HCT116 (cell line): ENCODE data around the gene IQCC.

Experiments used
- EGR1 ChIP-seq: IDR thresholded peaks from 2 replicates; pipeline ENCODE4 v1.6.1; 2012; ENCODE audit warnings: low read depth
- EZH2 ChIP-seq: fragments of 200-600 bp; sonication (generic); IDR thresholded peaks from 2 replicates; pipeline ENCODE4 v1.6.1; 2017; ENCODE audit warnings: antibody characterized with exemption, mixed run types
- EZH2phosphoT487 ChIP-seq: fragments of 200-600 bp; IDR thresholded peaks from 2 replicates; pipeline ENCODE4 v1.6.1; 2018; ENCODE audit warnings: antibody characterized with exemption, borderline replicate concordance
- JUND ChIP-seq: IDR thresholded peaks from 2 replicates; pipeline ENCODE4 v1.6.1; 2012
- POLR2A ChIP-seq: IDR thresholded peaks from 2 replicates; pipeline ENCODE4 v1.7.0; 2011; ENCODE audit warnings: borderline replicate concordance; ENCODE audit not compliant: insufficient read depth, insufficient read length; ENCODE audit errors: extremely low read depth
- POLR2AphosphoS5 ChIP-seq: IDR thresholded peaks from 2 replicates; pipeline ENCODE4 v1.6.1; 2011; ENCODE audit warnings: mild to moderate bottlenecking, low read depth, low read length, moderate library complexity
- SP1 ChIP-seq: IDR thresholded peaks from 2 replicates; pipeline ENCODE4 v1.6.1; 2012; ENCODE audit warnings: low read depth
- YY1 ChIP-seq: IDR thresholded peaks from 2 replicates; pipeline ENCODE4 v1.6.1; 2011; ENCODE audit warnings: low read length, low read depth, moderate library complexity, mild to moderate bottlenecking; ENCODE audit not compliant: insufficient replicate concordance; ENCODE audit errors: extremely low read depth
- TF ChIP-seq, protein P1 (sequence below), 3 experiments: fragments of 200-600 bp in 1 of 3; sonication (generic) in 1 of 3; IDR thresholded peaks in 2 of 3; conservative IDR thresholded peaks in 1 of 3; 2 replicates each; pipeline ENCODE4 v1.5.1; 2012 to 2017; ENCODE audit warnings: low read depth in 2 of 3, low read length in 2 of 3, antibody characterized with exemption in 1 of 3, borderline replicate concordance in 1 of 3, control low read depth in 1 of 3, mild to moderate bottlenecking in 1 of 3, mixed read lengths in 1 of 3, mixed run types in 1 of 3, moderate library complexity in 1 of 3; ENCODE audit not compliant: insufficient read depth in 1 of 3
- TF ChIP-seq, protein P2 (sequence below): IDR thresholded peaks from 2 replicates; pipeline ENCODE4 v1.6.1; 2012; ENCODE audit warnings: low read depth
- TF ChIP-seq, protein P3 (sequence below): IDR thresholded peaks from 2 replicates; pipeline ENCODE4 v1.6.1; 2012

DNA sequence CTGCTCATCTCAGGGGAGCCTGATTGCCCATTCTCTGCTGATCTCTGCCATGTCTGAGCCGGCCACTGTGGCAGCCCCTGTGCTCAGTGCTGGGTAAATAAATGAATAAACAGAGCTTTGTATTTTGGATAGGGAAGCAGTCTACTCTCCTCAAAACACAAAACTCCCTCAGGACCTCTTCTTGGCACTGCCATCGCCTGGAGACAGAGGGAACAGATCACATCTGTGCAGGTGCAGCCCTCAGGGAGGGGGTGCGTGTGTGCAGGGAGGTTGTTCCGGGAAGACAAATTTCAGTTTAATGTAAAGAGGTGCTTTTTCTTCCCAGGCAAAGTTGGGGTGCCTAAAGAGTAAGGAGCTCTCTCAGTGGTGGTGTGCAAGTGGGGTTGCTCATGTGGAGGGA lies 33.9 kb downstream of the IQCC start:
- no peak for TF ChIP-seq POLR2A
- TF ChIP-seq, protein P1, sequence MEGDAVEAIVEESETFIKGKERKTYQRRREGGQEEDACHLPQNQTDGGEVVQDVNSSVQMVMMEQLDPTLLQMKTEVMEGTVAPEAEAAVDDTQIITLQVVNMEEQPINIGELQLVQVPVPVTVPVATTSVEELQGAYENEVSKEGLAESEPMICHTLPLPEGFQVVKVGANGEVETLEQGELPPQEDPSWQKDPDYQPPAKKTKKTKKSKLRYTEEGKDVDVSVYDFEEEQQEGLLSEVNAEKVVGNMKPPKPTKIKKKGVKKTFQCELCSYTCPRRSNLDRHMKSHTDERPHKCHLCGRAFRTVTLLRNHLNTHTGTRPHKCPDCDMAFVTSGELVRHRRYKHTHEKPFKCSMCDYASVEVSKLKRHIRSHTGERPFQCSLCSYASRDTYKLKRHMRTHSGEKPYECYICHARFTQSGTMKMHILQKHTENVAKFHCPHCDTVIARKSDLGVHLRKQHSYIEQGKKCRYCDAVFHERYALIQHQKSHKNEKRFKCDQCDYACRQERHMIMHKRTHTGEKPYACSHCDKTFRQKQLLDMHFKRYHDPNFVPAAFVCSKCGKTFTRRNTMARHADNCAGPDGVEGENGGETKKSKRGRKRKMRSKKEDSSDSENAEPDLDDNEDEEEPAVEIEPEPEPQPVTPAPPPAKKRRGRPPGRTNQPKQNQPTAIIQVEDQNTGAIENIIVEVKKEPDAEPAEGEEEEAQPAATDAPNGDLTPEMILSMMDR (IDR thresholded peaks at IDR 0.05 in 2 of 3, conservative IDR thresholded peaks at IDR 0.05 in 1 of 3; ENCODE audit: borderline replicate concordance in 1 of 3, insufficient read depth in 1 of 3, low read depth in 2 of 3, low read length in 2 of 3): no peak
- TF ChIP-seq EZH2phosphoT487: no peak
- TF ChIP-seq, protein P2, sequence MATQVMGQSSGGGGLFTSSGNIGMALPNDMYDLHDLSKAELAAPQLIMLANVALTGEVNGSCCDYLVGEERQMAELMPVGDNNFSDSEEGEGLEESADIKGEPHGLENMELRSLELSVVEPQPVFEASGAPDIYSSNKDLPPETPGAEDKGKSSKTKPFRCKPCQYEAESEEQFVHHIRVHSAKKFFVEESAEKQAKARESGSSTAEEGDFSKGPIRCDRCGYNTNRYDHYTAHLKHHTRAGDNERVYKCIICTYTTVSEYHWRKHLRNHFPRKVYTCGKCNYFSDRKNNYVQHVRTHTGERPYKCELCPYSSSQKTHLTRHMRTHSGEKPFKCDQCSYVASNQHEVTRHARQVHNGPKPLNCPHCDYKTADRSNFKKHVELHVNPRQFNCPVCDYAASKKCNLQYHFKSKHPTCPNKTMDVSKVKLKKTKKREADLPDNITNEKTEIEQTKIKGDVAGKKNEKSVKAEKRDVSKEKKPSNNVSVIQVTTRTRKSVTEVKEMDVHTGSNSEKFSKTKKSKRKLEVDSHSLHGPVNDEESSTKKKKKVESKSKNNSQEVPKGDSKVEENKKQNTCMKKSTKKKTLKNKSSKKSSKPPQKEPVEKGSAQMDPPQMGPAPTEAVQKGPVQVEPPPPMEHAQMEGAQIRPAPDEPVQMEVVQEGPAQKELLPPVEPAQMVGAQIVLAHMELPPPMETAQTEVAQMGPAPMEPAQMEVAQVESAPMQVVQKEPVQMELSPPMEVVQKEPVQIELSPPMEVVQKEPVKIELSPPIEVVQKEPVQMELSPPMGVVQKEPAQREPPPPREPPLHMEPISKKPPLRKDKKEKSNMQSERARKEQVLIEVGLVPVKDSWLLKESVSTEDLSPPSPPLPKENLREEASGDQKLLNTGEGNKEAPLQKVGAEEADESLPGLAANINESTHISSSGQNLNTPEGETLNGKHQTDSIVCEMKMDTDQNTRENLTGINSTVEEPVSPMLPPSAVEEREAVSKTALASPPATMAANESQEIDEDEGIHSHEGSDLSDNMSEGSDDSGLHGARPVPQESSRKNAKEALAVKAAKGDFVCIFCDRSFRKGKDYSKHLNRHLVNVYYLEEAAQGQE: no peak
- TF ChIP-seq YY1: no peak
- no peak for TF ChIP-seq JUND
- TF ChIP-seq POLR2AphosphoS5: no peak
- no peak for TF ChIP-seq SP1
- no peak for TF ChIP-seq EZH2
- TF ChIP-seq, protein P3, sequence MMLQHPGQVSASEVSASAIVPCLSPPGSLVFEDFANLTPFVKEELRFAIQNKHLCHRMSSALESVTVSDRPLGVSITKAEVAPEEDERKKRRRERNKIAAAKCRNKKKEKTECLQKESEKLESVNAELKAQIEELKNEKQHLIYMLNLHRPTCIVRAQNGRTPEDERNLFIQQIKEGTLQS: no peak
- TF ChIP-seq EGR1: no peak
